Mononuclear cell (primary cell): ENCODE results near the gene ATP1A2. TPM values are rescaled to one million over a fixed set of nuclear protein-coding genes. Genes with fewer than 3 reads are reported as not detected.

Experiments used
- H3K27me3 ChIP-seq: 2 replicates; pipeline ENCODE4 v1.6.0; 2011; ENCODE audit warnings: low read length, control low read depth; ENCODE audit not compliant: insufficient read depth
- H3K4me1 ChIP-seq: 2 replicates; pipeline ENCODE4 v1.5.1; 2011; ENCODE audit warnings: mild to moderate bottlenecking, low read length, control low read depth; ENCODE audit not compliant: insufficient read depth
- H3K4me3 ChIP-seq: 2 replicates; pipeline ENCODE4 v1.5.1; 2011; ENCODE audit warnings: mild to moderate bottlenecking, low read length, moderate library complexity
- H3K9me3 ChIP-seq: 2 replicates; pipeline ENCODE4 v1.5.1; 2011; ENCODE audit warnings: low read depth, mild to moderate bottlenecking, control low read depth, low read length
- total RNA-seq: library from RNA; depleted of rRNA; stranded (reverse); fragments of >200 nt; gene quantifications from one replicate; pipeline ENCODE4 v1.2.3, GENCODE V29; 2012

The ATP1A2 gene
- total RNA-seq, 1 donor: 0.10 TPM

DNA sequence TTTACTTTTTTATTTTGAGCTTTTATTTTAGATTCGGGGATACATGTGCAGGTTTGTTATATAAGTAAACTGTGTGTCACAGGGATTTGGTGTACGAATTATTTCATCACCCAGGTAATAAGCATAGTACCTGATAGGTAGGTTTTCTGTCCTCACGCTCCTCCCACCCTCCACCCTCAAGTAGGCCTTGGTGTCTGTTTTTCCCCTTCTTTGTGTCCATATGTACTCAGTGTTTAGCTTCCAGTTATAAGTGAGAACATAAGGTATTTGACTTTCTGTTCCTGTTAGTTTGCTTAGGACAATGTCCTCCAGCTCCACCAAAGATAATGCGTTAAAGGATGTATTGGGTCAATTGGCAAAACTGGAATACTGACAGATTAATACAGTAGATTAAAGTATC lies 41.6 kb downstream of the ATP1A2 start:
- no peaks in the 10 kb centered on the region for H3K9me3 ChIP-seq
- H3K4me3 ChIP-seq: no peak overlapping the region
- H3K4me1 ChIP-seq: peaks cover 6% of the 10 kb centered on the region
- H3K27me3 ChIP-seq: no peaks in the 10 kb centered on the region

DNA sequence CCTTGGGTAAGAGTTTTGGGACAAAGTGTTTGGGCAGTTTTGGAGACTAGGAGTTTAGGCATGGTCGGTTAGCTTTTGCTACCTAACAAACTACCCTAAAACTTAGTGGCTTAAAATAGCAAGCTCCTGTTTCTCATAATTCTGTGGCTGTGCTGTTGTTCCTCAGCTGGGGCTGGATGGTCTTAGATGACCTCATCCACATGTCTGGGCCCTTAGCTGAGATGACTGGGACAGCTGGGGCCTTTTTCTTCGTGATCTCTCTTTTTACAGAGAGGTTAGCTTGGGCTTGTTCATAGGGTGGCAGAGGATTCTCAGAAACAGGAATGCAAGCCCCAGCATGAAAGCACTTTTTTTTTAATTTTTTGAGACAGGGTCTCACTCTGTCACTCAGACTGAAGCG lies 42.5 kb downstream of the ATP1A2 start:
- peaks cover 15% of the 10 kb centered on the region for H3K4me1 ChIP-seq
- no peaks in the 10 kb centered on the region for H3K27me3 ChIP-seq
- no peaks in the 10 kb centered on the region for H3K9me3 ChIP-seq
- H3K4me3 ChIP-seq: no peak overlapping the region

DNA sequence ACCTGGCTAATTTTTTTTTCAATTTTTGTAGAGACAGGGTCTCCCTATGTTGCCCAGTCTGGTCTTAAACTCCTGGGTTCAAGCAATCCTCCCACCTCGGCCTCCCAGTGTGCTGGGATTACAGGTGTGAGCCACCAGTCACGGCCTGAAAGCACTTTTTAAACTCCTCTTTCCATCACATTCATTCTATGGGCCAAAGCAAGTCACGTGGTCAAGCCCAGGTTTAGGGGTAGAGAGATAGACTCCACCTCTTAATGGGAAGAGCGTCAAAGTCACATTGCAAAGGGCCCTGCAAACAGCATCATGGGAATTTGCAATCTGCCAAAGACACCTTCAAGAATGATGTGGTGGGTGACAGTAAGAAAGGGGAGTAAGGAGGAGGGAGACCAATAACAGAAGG lies 43.0 kb downstream of the ATP1A2 start:
- H3K27me3 ChIP-seq: no peaks in the 10 kb centered on the region
- H3K4me3 ChIP-seq: no peak overlapping the region
- peaks cover 20% of the 10 kb centered on the region for H3K4me1 ChIP-seq
- H3K9me3 ChIP-seq: no peaks in the 10 kb centered on the region

DNA sequence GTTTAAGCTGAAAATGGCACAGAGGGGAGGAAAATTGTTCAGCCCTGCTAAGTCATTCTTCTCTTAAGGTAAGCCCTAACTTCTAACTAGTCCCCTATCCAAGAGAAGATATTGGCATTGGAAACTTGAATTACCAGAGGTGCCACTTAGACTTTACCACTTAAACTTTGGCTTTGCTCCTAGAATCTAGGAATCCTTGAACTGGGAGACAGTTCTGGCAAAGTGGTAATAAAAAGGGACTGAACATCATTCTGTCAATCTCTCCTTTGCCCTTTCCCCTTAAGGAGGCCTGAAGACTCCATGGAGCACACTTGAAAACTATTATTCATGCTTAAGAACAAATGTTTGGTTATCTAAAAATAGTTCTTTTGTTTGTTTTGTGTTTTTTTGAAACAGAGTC lies 44.3 kb downstream of the ATP1A2 start:
- H3K4me1 ChIP-seq: peaks cover 23% of the 10 kb centered on the region
- H3K9me3 ChIP-seq: no peaks in the 10 kb centered on the region
- no peak overlapping the region for H3K4me3 ChIP-seq
- peaks cover 3% of the 10 kb centered on the region for H3K27me3 ChIP-seq

DNA sequence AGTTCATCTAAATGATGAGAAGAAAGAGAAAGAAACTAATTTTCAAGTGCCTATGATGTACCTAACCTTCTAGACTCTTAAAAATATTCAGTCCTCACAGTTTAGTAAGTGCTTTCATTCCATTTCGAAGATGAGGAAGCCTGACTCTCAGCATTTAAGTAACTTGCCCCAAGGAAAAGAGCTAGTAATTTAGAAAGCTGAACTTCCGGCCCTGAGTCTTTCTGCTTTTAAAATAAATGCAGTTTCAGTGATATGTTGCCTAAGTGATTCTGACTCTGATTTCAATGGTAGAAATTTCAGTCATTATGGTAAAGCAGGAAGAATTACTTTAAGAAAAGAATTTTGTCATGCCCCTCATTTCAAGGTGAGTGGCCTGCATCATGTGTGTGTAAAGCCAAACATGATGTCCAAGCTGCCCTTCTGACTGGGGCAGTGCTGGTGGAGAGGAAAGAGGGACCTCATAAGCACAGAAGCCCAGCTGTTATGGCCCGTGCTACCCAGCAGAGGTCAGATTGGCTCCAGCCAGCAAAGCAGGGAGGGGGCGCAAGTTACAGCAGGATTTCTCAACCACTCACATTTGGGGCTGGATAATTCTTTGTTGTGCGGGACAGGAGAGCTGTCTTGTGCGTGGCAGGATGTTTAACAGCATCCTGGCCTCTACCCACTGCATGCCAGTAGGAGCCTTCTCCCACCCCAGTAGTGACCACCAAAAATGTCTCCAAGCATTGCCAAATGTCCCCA lies 46.6 kb downstream of the ATP1A2 start:
- Histone ChIP-seq H3K4me3 (no peak overlapping the region), H3K9me3 (no peaks in the 10 kb centered on the region), H3K27me3 (peaks cover 3% of the 10 kb centered on the region), H3K4me1 (peaks cover 40% of the 10 kb centered on the region)

GRCh38 chr1:160162931-160163330 lies 47.4 kb downstream of the ATP1A2 start:
- Histone ChIP-seq H3K4me3 (no peak overlapping the region), H3K4me1 (peaks cover 46% of the 10 kb centered on the region), H3K27me3 (peaks cover 3% of the 10 kb centered on the region), H3K9me3 (no peaks in the 10 kb centered on the region)

DNA sequence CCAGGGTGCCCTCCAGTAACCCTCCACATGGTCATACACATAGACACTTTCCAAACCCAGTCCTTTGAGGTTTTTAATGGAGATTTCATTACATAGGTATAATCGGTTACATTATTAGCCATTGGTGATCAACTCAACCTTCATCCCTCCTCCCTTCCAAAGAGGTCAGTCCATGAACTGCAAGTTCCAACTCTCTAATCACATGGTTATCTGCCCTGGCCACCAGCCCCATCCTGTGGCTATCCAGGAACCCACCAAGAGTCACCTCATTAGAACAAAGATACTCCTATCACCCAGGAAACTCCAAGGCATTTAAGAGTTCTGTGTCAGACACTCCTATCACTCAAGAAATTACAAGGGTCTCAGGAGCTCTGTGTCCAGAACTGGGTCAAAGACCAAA lies 48.1 kb downstream of the ATP1A2 start:
- Histone ChIP-seq H3K4me1 (peaks cover 51% of the 10 kb centered on the region), H3K9me3 (no peaks in the 10 kb centered on the region), H3K27me3 (peaks cover 3% of the 10 kb centered on the region), H3K4me3 (no peak overlapping the region)

- peaks cover 56% of the 10 kb centered on the region for H3K4me1 ChIP-seq
- H3K4me3 ChIP-seq: no peak overlapping the region
Measured at GRCh38 chr1:160164121-160164520, 48.6 kb downstream of the ATP1A2 start.

GRCh38 chr1:160166166-160166868 lies 50.8 kb downstream of the ATP1A2 start:
- Histone ChIP-seq H3K4me1 (peaks cover 66% of the 10 kb centered on the region), H3K9me3 (no peaks in the 10 kb centered on the region), H3K4me3 (no peak overlapping the region), H3K27me3 (peaks cover 3% of the 10 kb centered on the region)

More at GRCh38 chr1:160164121-160164520, 48.6 kb downstream of the ATP1A2 start:
- H3K27me3 ChIP-seq: peaks cover 3% of the 10 kb centered on the region
- no peaks in the 10 kb centered on the region for H3K9me3 ChIP-seq

DNA sequence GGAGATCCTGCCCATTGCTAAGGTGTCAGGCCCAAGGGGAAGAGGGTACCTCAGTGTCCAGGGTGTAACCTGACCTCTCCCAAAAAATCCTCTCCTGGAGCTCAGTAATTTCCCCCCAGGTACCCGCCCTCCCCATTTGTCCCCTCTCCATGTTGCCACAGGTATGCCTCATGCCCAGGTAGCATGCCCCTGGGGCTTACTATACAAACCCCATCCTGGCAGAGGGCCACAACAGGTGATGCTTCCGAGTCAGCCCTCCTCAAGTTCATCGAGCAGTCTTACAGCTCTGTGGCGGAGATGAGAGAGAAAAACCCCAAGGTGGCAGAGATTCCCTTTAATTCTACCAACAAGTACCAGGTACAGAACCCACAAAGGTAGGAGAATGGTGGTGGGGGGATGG lies 51.5 kb downstream of the ATP1A2 start:
- H3K4me1 ChIP-seq: peaks cover 61% of the 10 kb centered on the region
- H3K27me3 ChIP-seq: peaks cover 3% of the 10 kb centered on the region
- H3K4me3 ChIP-seq: no peak overlapping the region
- no peaks in the 10 kb centered on the region for H3K9me3 ChIP-seq

DNA sequence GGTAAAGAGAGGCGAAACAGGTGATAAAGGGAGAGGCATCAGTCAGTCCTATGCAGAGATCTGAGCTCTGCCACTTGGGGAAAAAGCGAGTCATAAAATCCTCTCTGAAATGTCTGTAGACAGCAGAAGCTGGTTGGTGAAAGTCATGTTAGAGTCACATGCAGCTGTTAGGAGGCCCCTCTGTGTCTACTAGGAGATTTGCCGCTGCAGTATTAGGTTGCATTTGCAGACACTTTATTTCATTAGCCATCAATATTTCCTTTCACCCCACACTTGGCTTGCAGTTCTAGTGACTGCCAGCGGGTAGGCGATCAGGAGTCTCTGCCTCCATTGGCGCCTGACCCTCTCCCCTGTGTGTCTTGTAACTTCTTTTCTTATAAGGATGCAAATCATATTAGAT lies 52.0 kb downstream of the ATP1A2 start:
- H3K9me3 ChIP-seq: no peaks in the 10 kb centered on the region
- H3K27me3 ChIP-seq: peaks cover 3% of the 10 kb centered on the region
- H3K4me3 ChIP-seq: no peak overlapping the region
- H3K4me1 ChIP-seq: peaks cover 57% of the 10 kb centered on the region

DNA sequence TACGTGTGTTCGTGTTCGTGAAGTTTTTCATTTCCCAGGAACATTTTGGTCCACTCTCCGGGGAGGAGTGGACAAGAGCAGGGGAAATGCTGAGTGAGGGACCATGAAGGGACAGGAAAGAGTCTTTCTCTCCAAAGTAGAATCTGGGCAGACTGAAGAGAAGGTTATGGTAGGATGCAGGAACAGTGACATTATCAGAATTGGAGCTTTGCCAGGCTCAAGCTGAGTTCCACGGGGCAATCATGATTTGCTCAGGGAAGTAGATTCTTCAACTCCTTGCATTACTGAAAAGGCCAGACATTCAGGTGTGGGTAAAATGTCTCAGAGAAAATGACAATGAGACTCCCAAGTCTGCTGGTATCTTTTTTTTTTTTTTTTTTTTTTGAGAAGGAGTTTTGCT lies 52.5 kb downstream of the ATP1A2 start:
- peaks cover 52% of the 10 kb centered on the region for H3K4me1 ChIP-seq
- H3K4me3 ChIP-seq: no peak overlapping the region
- H3K9me3 ChIP-seq: no peaks in the 10 kb centered on the region
- H3K27me3 ChIP-seq: peaks cover 3% of the 10 kb centered on the region

GRCh38 chr1:160168609-160169369 lies 53.2 kb downstream of the ATP1A2 start:
- Histone ChIP-seq H3K27me3 (peaks cover 3% of the 10 kb centered on the region), H3K9me3 (no peaks in the 10 kb centered on the region), H3K4me3 (no peak overlapping the region), H3K4me1 (peaks cover 44% of the 10 kb centered on the region)

GRCh38 chr1:160169553-160170399 lies 54.2 kb downstream of the ATP1A2 start:
- Histone ChIP-seq H3K9me3 (no peaks in the 10 kb centered on the region), H3K4me3 (no peak overlapping the region), H3K27me3 (no peaks in the 10 kb centered on the region), H3K4me1 (peaks cover 43% of the 10 kb centered on the region)
